Neural cell (in vitro differentiated cells): ENCODE measurements around the gene FAM20B. TPM values are rescaled to one million over a fixed set of nuclear protein-coding genes. Genes with fewer than 3 reads are reported as not detected.
"Not testable (repeated sequence)": the region's sequence is repeated elsewhere in the genome, so short reads cannot be mapped to it uniquely, and the experiment has no call there.

Experiments used
- H2AFZ ChIP-seq: fragments of 200-600, 300-800 bp; sonication (generic), shearing (Covaris generic); 2 replicates; pipeline ENCODE4 v1.6.0; 2014; ENCODE audit warnings: low read depth, mild to moderate bottlenecking, antibody characterized with exemption, low read length, moderate library complexity
- H3F3A ChIP-seq: fragments of 200-600 bp; shearing (Covaris generic); 2 replicates; pipeline ENCODE4 v1.6.1; 2016; ENCODE audit warnings: mild to moderate bottlenecking, moderate library complexity, mixed read lengths, antibody characterized with exemption, low read length; ENCODE audit not compliant: insufficient read depth, poor library complexity, severe bottlenecking
- H3K27ac ChIP-seq: fragments of 200-600, 300-800 bp; sonication (generic), shearing (Covaris generic); 2 replicates; pipeline ENCODE4 v1.5.1; 2014; ENCODE audit warnings: mild to moderate bottlenecking, low read length, moderate library complexity
- H3K27me3 ChIP-seq: fragments of 300-800, 200-600 bp; sonication (generic), shearing (Covaris generic); 2 replicates; pipeline ENCODE4 v1.6.0; 2014; ENCODE audit warnings: mild to moderate bottlenecking, low read depth, low read length, moderate library complexity; ENCODE audit not compliant: insufficient read depth
- H3K36me3 ChIP-seq: fragments of 300-800, 200-600 bp; sonication (generic), shearing (Covaris generic); 2 replicates; pipeline ENCODE4 v1.5.1; 2014; ENCODE audit warnings: mild to moderate bottlenecking, antibody characterized with exemption, low read length, moderate library complexity; ENCODE audit not compliant: insufficient read depth
- H3K4me2 ChIP-seq: fragments of 300-800, 200-600 bp; sonication (generic), shearing (Covaris generic); 2 replicates; pipeline ENCODE4 v1.6.0; 2014; ENCODE audit warnings: mild to moderate bottlenecking, low read length
- H3K4me3 ChIP-seq: fragments of 300-800, 200-600 bp; sonication (generic), shearing (Covaris generic); 2 replicates; pipeline ENCODE4 v1.5.1; 2014; ENCODE audit warnings: mild to moderate bottlenecking, low read length, moderate library complexity
- H3K79me2 ChIP-seq: fragments of 200-600 bp; shearing (Covaris generic); replicated peaks from 2 replicates; pipeline ENCODE4 v1.6.0; 2014; ENCODE audit warnings: mild to moderate bottlenecking, low read length, moderate library complexity; ENCODE audit not compliant: insufficient read depth
- H3K9ac ChIP-seq: fragments of 300-800, 200-600 bp; sonication (generic), shearing (Covaris generic); 2 replicates; pipeline ENCODE4 v1.6.1; 2016; ENCODE audit warnings: mild to moderate bottlenecking, low read length, mixed read lengths
- H3K9me2 ChIP-seq: fragments of 200-600 bp; shearing (Covaris generic); 2 replicates; pipeline ENCODE4 v1.6.1; 2016; ENCODE audit warnings: mild to moderate bottlenecking, low read length, mixed read lengths; ENCODE audit not compliant: insufficient read depth
- H3K9me3 ChIP-seq: fragments of 200-600, 300-800 bp; sonication (generic), shearing (Covaris generic); 2 replicates; pipeline ENCODE4 v1.6.1; 2016; ENCODE audit warnings: mild to moderate bottlenecking, mixed run types, low read length, moderate library complexity, mixed read lengths
- H4K20me1 ChIP-seq: fragments of 200-600 bp; shearing (Covaris generic); 2 replicates; pipeline ENCODE4 v1.6.1; 2016; ENCODE audit warnings: mild to moderate bottlenecking, mixed run types; ENCODE audit not compliant: insufficient read depth
- EZH2 ChIP-seq: fragments of 200-600, 300-800 bp; shearing (Covaris generic), sonication (generic); IDR thresholded peaks from 2 replicates; pipeline ENCODE4 v1.6.1; 2014; ENCODE audit warnings: antibody characterized with exemption, low read length, borderline replicate concordance, mild to moderate bottlenecking; ENCODE audit not compliant: insufficient read depth, poor library complexity, severe bottlenecking
- MXI1 ChIP-seq: fragments of 450-650 bp; conservative IDR thresholded peaks from 2 replicates; pipeline ENCODE4 v1.6.1; 2014; ENCODE audit warnings: antibody characterized with exemption, mild to moderate bottlenecking; ENCODE audit not compliant: poor library complexity, severe bottlenecking
- POLR2AphosphoS5 ChIP-seq: IDR thresholded peaks from 2 replicates; pipeline ENCODE4 v1.6.1; 2012
- RAD21 ChIP-seq: fragments of 450-650 bp; conservative IDR thresholded peaks from 2 replicates; pipeline ENCODE4 v1.6.1; 2014; ENCODE audit warnings: antibody characterized with exemption, mild to moderate bottlenecking, moderate library complexity
- SMC3 ChIP-seq: fragments of 450-650 bp; conservative IDR thresholded peaks from 2 replicates; pipeline ENCODE4 v1.6.1; 2014; ENCODE audit warnings: antibody characterized with exemption, mild to moderate bottlenecking, moderate library complexity; ENCODE audit not compliant: poor library complexity
- TAF1 ChIP-seq: IDR thresholded peaks from 2 replicates; pipeline ENCODE4 v1.6.1; 2012; ENCODE audit warnings: low read depth
- polyA plus RNA-seq: library from polyadenylated mRNA; depleted of rRNA; stranded (reverse); fragments of >200 nt; gene quantifications from 2 replicates; pipeline ENCODE4 v1.2.3, GENCODE V29; 2014
- TF ChIP-seq, protein P1 (sequence below): IDR thresholded peaks from 2 replicates; pipeline ENCODE4 v1.6.1; 2012; ENCODE audit warnings: borderline replicate concordance

The FAM20B gene
- polyA plus RNA-seq, 1 donor from 2014 or later: 25.1 TPM

DNA sequence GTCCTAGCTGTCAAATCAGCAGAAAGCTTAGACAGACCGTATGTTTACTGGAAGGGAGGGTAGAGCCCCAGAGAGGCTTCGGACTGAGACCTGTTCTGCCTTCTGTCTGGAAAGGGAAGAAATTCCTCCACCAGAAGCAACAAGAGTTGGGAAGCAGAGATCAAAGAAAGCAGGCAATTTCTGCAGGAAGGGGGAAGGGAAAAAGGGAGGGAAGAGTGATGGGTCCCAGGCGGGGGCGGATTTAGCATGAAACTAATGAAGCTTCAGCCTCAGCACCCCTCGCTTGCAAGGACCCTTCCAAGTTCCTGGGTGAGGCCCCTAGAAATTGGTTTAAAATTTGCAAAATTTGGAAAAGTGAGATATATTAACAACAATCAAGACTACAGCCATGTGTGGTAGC, 26.6 kb upstream of the FAM20B start:
- Histone ChIP-seq H3K79me2 (no peaks in the 10 kb centered on the region), H3K36me3 (no peaks in the 10 kb centered on the region), H3K9me3 (no peaks in the 10 kb centered on the region), H3K4me2 (no peak overlapping the region), H3K9ac (no peak overlapping the region), H3K9me2 (no peaks in the 10 kb centered on the region), H3K27ac (no peak overlapping the region), H3F3A (no peaks in the 10 kb centered on the region), H3K27me3 (no peaks in the 10 kb centered on the region), H4K20me1 (no peaks in the 10 kb centered on the region), H2AFZ (no peak overlapping the region), H3K4me3 (no peak overlapping the region)
- TF ChIP-seq EZH2: no peak
- TF ChIP-seq MXI1: no peak
- TF ChIP-seq, protein P1, sequence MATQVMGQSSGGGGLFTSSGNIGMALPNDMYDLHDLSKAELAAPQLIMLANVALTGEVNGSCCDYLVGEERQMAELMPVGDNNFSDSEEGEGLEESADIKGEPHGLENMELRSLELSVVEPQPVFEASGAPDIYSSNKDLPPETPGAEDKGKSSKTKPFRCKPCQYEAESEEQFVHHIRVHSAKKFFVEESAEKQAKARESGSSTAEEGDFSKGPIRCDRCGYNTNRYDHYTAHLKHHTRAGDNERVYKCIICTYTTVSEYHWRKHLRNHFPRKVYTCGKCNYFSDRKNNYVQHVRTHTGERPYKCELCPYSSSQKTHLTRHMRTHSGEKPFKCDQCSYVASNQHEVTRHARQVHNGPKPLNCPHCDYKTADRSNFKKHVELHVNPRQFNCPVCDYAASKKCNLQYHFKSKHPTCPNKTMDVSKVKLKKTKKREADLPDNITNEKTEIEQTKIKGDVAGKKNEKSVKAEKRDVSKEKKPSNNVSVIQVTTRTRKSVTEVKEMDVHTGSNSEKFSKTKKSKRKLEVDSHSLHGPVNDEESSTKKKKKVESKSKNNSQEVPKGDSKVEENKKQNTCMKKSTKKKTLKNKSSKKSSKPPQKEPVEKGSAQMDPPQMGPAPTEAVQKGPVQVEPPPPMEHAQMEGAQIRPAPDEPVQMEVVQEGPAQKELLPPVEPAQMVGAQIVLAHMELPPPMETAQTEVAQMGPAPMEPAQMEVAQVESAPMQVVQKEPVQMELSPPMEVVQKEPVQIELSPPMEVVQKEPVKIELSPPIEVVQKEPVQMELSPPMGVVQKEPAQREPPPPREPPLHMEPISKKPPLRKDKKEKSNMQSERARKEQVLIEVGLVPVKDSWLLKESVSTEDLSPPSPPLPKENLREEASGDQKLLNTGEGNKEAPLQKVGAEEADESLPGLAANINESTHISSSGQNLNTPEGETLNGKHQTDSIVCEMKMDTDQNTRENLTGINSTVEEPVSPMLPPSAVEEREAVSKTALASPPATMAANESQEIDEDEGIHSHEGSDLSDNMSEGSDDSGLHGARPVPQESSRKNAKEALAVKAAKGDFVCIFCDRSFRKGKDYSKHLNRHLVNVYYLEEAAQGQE: no peak

DNA sequence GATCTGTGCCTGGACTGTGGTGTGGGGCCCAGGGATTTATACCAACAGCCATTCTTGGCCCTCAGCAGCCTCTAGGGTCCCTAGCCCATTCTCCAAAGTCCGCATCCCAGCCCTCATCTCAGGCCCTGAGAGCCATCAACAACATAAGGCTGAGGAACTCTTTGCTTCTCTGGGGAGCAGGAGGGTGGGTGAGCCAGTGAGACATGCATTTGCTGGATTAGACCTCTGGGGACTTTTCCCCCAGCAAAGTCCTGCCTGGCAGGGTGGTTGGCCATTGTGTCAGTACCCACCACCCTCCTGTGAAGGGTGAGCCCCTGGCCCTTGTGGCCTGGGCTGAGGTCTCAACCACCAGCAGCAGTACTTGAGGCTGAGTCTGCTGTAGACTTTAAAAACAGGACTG, 24.2 kb upstream of the FAM20B start:
- Histone ChIP-seq H3K9me3 (no peaks in the 10 kb centered on the region), H3K79me2 (no peaks in the 10 kb centered on the region), H3K4me3 (no peak overlapping the region), H4K20me1 (no peaks in the 10 kb centered on the region), H3K9ac (no peak overlapping the region), H3K36me3 (no peaks in the 10 kb centered on the region), H3F3A (no peaks in the 10 kb centered on the region), H3K9me2 (no peaks in the 10 kb centered on the region), H3K27ac (no peak overlapping the region), H2AFZ (no peak overlapping the region), H3K27me3 (no peaks in the 10 kb centered on the region), H3K4me2 (no peak overlapping the region)
- TF ChIP-seq MXI1 (no peak), POLR2AphosphoS5 (no peak), RAD21 (no peak), SMC3 (no peak), TAF1 (no peak), EZH2 (no peak)

DNA sequence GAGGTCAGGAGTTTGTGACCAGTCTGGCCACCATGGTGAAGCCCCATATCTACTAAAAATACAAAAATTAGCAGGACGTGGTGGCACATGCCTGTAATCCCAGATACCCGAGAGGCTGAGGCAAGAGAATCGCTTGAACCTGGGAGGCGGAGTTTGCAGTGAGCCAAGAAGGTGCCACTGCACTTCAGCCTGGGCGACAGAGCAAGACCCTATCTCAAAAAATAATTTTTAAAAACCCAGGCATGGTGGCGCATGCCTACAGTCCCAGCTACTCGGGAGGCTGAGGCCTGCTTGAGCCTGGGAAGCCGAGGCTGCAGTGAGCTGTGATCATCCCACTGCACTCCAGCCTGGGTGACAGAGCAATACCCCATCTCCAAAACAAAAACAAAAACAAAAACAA, 23.6 kb upstream of the FAM20B start:
- H3K4me2 ChIP-seq, H3K9ac ChIP-seq: not testable (repeated sequence)

More for the DNA sequence above, 23.6 kb upstream of the FAM20B start:
- not testable (repeated sequence) for H3F3A ChIP-seq, H2AFZ ChIP-seq, H3K27me3 ChIP-seq, H3K4me3 ChIP-seq, H3K27ac ChIP-seq, H3K9me3 ChIP-seq, H3K36me3 ChIP-seq, H3K9me2 ChIP-seq, H4K20me1 ChIP-seq, H3K79me2 ChIP-seq
